ENCODE results near the gene GATD1.

The GATD1 gene

DNA sequence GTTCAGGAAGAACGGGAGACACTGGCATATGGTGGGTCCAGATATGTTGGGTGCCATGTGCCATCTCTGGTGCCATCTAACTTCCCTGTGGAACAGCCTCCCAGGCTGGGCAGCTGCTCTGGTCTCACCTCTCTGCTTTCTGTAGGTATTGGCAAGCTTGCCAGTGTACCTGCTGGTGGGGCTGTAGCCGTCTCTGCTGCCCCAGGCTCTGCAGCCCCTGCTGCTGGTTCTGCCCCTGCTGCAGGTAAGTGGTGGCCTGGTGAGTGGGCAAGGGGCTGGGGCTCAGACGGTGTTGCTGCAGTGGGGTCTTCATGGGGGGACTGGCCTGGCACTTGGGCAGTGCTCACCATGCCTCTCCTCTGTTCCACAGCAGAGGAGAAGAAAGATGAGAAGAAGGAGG lies 35.1 kb upstream of the GATD1 start:
- no peak for DNase-seq (ENCODE audit: low spot score)

DNA sequence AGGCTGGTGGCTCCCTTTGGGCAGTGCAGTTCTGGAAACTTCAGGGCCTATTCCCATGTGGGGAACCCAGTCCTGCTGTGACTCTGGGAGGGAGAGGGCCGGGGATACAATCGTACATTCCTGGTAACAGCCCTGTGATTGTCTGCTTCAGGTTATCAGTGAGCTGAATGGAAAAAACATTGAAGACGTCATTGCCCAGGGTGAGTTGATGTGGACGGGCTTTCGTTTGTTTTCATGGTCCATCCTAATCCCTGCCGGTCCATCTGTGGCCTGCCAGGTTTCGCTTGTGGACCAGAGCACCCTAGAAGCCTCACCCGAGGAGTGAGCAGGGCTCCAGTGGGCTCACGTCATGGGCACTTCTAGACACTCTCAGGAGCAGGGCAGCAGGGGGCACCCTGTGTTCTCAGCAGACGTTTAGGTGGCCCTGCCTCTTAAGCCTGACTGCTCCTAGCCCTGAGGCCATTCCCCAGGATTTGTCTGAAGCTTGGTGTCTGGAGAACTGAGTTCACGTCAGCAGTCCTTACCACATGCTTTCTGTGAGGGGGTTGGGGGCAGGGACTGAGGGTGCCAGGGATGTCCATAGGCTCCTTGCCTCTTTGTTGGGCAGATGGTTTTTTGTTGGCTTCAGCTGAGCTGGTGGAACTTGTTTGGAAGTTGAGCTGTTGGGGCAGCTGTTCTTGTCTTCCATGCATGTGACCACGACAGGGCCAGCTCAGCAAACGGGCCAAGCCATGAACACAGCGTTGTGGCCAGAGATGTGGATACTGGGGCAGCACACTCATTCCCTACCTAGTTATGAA lies 34.4 kb upstream of the GATD1 start:
- DNase-seq (ENCODE audit: low spot score), result no peak

DNA sequence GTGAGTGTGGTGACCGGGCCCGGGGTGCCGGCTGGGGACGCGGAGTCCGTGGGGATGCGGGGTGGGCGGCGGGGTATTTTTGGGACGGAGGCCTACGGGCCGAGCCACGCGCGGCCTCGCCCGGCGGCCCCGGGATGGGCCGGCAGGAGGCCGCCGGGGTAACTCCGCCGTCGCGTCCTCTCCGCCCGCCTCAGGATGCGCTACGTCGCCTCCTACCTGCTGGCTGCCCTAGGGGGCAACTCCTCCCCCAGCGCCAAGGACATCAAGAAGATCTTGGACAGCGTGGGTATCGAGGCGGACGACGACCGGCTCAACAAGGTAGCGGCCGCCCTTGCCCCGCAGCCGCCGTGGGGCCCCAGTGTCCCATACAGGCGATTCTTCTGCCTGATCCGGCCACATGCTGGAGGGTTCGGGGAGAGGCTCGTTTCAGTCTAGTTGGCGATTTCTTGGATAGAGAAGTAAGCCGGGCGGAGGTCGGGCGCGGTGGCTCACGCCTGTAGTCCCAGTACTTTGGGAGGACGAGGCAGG lies 32.8 kb upstream of the GATD1 start:
- no peak for DNase-seq (ENCODE audit: low spot score)

DNA sequence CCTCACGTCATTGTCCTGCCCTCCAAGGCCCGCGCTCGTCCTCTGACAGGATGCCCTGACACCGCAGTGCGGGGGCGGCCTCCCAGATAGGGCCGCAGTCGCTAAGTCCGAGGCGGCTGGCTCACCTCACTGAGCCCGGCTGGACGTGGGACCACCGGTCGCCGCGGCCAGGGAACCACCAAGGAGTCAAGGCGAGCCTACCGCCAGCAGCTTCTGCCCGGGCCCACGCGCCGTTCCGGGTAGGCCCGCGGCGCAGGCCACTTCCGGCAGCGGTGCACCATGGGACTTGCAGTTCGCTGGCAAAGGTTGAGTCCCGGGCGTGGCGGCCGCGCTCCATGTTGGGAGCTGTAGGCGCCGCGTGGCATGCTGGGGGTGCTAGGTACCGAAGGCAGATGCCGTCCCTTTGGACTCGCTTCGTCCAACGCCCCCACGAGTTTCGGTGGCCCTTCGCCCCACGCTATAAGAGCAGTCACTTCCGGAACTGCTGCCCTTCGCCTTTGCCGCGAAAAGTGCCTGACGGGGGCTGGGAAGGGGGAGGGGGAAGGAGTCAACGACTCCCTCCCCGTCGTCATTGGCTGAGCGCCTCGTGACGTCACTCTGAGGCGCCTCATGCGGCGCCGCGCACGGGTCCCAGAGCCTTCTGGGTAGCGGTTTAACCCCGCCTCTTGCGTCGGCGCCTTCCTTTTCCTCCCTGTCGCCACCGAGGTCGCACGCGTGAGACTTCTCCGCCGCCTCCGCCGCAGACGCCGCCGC lies 32.2 kb upstream of the GATD1 start, which contains the start of gene RPLP2:
Gene RPLP2, plus strand, starts transcription at position 681 of the 753 bp plus-strand sequence. CDS start 268 bp downstream, outside the sequence.
- peak; percentile 98 for DNase-seq (ENCODE audit: low spot score)

DNA sequence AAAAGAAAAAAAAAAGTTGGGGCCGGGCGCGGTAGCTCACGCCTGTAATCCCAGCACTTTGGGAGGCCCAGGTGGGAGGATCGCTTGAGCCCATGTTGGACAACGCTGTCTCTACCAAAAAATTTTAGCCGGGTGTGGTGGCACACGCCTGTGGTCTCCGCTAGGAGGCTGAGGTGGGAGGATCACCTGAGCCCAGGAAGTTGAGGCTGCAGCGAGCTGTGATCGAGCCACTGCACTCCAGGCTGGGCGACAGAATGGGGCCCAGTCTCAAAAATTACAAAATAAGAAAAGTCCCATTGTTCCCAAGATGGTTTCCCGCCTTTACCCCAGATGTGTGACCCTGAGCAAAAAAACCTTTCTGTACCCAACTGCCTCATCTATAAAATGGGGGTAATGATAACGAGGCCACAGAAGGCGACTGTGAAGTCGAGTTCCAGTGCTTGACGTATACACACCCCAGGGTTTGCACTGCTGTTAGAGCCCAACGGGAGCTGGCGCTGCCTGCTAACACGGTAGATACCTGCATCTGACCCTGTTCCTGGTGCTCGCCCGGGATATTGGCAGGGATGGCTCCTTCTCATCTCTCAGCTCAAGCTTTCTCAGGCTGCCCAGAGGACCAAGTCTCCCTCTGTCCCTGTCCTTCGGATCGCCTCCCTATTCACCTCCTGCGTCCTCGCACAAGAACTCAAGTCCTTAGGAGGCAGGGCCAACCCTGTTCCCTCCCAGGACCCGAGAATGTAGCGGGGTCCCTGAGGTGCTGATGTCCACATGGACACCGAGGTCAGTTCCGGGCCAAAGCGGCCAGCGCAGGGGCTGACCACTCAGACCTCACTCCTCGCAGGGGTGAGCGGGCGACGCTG lies 31.4 kb upstream of the GATD1 start:
- DNase-seq (ENCODE audit: low spot score), result no peak

DNA sequence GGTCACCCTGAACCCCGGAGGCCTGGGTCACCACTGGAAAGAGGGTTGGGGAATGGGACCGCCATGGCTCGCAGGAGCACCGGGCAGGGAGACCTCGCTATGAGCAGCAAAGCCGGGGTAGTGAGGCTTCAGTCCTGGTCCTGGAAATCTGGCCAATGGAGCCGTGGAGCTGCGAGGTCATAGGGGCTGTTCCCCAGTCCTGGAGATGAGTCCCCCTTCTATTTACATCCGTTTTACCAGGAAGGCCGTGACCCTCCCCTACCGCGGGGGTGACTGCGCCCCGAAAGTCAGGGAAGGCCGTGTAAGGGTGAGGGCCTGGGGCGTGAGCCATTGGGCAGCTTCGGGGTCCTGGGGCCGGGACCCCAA lies 27.3 kb upstream of the GATD1 start:
- no peak for DNase-seq (ENCODE audit: low spot score)

DNA sequence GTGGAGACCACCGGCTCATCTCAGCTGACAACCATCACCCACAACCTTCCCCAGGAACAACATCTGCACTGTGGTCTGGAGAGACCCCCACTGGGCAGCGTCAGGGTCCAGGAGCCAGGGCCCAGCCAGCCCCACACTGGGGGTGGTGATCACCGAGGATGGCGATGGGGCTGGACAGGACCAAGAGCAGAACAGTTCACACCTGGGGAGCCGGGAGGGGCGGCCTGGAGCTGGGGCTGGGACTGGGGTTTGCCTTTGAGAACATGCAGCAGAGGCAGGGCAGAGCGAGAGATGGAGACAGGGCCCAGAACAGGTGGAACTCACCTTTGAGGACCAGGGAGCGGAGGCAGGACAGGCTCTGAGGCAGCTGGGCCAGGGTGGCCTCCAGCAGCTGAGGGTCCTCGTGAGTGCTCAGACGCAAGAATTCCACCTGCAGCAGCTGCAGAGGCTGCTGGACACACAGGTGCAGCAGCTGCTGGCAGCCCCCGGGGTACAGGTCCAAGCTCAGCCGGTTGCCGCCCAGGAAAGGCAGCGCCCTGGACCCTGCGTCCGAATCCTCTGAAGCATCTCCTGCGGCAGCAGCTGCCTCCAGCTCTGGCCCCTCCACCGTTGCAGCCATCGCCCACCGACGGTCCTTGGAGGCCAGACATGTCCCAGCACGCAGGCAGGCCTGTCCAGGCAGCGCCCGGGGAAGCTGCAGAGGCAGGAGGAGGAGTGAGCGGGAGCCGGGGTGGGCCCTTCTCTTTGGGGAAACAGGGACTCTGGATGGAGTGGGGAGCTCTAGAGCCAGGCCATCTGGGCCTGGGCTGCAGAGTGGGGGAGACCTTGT lies 26.7 kb upstream of the GATD1 start:
- DNase-seq (ENCODE audit: low spot score), result no peak

DNA sequence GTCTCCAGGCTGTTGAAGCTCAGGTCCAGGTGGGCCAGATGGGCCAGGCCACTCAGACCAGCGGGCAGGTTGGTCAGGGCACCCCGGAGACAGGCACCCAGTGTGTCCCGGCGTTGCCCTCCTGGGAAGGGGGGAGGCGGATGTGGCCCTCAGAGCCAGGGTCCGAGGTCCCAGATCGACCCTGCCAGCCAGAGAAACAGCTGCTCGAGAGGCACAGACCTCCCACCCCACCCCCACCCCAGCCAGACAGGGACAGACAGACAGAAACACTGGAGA lies 26.1 kb upstream of the GATD1 start:
- DNase-seq (ENCODE audit: low spot score), result no peak

DNA sequence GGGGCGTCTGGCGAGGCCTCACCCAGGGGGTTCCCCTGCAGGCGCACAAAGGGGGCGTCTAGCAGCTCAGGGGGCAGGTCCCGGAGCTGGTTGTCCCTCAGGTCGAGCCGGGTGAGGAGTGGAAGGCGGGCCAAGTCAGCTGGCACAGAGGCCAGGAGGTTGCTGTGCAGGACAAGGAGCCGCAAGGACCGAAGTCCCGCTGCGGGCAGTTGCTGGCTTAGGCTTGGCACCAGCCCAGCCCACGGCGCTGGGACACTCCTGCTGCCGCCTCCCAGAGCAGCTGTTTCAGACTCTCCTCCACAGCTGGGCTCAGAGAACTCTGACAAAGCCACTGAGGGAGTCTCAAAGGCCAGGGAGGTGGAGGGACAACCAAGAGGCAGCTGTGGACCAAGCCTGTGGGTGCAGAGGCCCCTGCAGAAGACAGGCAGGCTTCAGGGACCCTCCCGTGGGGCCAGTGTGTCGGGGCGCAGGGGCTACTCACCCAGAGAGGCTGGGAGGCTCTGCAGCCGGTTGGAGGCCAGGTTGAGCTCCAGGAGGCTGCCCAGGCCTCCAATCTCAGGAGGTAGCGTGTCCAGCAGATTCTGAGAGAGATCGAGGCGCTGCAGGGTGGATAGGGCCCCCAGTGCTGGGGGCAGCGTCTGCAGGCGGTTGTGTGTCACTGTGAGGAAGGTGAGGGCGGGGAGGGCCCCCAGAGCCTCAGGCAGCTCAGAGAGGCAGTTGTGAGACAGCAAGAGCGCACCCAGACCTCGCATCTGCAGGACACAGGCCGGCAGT lies 25.6 kb upstream of the GATD1 start:
- DNase-seq (ENCODE audit: low spot score), result no peak

DNA sequence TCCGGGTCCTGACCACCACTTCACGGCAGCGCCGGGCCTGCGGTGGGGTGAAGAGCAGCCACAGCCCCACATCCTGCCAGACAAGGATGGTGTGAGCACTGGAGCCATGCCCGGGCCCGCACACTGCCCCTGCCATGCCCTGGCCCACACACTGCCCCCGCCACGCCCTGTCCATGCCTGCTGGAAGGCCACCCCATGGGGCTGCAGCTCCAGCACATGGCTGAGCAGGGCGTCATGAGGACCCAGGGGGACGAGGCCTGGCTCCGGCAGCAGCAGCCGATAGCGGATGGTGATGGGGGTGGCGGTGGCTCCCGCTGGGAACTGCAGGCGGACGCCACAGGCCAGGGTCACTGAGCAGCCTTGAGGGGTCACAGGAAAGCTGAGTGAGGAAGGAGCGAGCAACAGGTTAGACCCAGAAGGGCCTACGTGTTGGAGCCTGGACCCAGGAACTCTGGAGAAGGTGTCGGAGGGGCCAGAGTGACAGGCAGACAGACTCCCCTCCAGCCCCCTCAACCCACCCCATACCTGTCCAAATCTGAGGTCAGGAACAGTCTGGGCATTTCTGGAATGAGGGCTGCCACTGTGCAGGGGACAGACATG lies 24.8 kb upstream of the GATD1 start:
- no peak for DNase-seq (ENCODE audit: low spot score)

DNA sequence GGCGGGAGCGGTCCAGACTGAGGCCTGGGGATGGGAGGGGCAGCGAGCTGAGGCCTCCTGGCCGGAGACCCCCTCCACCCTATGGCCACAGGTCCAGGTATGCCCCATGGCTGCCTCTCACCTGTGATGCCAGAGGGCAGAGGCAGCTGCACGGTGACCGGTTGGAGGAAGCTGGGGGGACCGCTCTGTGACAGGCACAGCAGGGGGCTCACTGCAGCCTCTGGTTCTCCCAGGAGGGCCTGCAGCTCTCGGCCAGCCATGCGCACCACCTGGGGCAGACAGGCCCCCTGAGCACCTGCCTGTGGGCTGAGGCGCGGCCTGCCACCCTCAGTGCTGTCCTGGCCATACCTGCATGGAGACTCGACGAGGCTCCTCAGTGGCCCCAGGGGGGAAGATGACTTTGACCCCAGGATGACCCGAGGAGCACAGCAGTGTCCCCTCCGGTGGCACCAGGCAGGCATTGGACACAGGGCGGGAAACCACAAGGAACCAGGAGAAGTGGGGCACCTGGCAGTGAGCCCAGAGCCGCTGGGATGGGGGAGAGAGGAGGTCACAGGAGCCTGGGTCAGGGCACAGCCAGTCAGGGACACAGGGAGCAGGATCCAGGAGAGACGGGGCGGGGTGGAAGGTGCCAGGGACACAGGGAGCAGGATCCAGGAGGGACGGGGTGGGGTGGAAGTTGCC lies 24.0 kb upstream of the GATD1 start:
- DNase-seq (ENCODE audit: low spot score), result no peak

DNA sequence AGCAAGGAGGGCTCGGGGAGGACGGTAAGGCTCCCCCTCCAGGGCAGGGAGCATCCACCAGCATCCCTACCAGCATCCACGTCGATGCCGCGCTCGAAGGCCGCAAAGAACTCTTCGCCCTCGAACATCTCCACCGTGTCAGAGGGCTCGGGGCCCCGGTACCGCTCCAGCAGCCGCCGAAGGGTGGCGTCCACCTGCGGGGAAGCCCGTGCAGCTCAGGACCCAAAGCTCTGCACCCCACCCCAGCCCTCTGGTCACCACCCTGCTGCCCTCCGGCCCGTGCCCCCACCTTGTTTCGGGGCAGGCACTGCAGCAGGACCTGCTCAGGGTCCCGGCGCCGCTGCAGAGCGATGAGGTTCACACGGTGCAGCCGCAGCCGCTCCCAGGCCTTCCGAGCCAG lies 23.2 kb upstream of the GATD1 start:
- DNase-seq (ENCODE audit: low spot score), result no peak

DNA sequence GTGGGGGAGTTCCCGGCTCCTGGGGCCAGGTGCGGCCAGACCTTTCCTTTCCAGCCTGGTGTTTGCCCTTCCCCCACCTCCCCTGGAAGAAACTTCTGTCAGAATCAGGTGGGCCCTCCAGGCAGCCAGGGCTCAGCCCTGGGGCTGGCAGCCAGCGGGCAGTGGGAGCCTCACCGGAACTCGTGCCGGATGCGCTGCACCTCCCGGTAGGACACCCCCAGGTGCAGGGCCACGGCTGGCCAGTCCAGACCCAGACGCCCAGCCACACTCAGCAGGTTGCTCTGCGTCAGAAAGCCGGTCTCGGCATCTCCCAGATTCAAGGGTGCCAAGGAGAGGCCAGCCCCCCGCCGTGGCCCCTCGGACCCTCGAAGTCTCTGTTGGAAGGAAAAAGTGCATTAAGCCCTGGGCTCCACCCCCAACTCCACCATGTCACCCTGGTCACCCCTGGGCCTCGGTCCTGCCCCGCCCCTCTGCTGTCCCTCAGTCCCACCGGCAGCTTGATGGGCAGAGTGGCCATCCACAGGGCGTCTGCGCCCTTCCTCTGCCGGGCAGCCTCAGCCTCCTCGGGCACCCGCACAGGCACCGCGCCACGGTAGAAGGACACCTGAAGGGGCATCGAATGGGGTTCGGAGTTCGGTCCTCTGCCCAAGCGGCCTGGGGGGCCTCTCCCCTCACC lies 22.5 kb upstream of the GATD1 start:
- no peak for DNase-seq (ENCODE audit: low spot score)

DNA sequence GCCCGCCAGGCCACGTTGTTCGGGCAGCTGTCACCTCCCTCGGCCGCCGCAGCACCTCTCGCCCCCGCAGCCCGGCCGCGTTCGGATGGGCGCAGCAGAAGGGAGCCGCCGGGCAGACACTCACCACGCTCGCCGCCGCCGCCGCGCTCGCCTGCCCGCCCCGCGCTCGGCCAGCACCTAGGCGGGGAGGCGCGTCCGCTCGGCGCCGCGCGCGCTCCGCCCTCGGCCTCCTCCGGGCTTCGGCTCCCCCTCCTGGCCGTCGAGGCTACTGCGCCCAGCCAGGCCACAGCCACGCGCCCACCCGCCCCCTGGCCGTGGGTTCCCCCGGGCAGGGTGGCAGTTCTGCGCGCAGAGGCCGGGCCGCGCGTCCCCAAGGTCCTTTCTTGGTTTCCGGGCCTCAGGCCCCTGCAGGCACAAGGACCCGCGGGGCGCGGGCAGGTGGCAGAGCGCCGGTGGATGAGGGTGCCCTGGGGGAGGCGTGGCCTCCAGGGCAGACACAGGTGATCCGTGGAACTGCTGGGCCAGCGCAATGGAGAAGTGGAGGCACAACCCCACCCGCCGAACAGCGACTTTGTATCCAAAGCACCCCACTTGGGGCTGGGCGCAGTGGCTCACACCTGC lies 20.9 kb upstream of the GATD1 start, which contains the start of gene SLC25A22:
Gene SLC25A22, minus strand, starts transcription at position 189 of the 621 bp plus-strand sequence. CDS start 3,275 bp downstream, outside the sequence.
- peak; percentile 84 for DNase-seq (ENCODE audit: low spot score)

DNA sequence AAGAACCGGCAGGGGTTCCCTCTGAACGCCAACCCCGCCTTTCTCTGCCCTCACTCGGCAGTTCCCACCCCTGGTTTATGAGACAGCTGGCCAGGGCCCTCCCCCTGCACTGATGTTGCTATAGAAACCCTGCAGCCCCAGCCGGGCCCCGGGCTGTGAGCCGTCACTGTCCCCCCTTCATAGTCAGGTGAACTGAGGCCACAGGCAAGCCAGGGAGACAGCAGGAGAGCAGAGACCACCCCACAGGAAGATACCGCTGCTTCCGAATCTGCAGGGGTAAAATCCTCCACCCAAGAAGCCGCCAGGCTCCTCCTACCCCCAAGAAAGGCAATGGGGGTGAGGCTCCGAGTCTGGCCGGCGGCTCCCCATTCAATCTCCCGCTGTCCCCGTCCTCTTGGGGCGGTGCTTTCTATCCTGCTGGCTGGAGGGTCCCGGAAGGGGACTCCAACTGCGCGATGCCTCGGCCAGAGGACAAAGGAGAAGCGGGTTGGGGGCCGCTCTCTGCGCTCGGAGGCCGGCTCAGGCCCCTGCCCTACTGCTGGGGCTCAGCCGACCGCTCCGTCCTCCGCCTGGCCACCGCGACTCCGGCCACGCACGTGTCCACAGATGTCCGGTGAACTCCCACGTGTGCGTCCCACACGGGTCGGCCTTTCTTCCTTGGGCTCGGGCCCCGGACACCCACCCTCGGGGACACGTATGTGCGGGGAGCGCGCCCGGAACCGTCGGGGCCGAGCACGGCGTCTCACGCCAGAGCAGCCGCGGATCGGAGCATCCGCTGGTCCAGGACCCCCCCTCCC lies 20.2 kb upstream of the GATD1 start:
- no peak for DNase-seq (ENCODE audit: low spot score)

DNA sequence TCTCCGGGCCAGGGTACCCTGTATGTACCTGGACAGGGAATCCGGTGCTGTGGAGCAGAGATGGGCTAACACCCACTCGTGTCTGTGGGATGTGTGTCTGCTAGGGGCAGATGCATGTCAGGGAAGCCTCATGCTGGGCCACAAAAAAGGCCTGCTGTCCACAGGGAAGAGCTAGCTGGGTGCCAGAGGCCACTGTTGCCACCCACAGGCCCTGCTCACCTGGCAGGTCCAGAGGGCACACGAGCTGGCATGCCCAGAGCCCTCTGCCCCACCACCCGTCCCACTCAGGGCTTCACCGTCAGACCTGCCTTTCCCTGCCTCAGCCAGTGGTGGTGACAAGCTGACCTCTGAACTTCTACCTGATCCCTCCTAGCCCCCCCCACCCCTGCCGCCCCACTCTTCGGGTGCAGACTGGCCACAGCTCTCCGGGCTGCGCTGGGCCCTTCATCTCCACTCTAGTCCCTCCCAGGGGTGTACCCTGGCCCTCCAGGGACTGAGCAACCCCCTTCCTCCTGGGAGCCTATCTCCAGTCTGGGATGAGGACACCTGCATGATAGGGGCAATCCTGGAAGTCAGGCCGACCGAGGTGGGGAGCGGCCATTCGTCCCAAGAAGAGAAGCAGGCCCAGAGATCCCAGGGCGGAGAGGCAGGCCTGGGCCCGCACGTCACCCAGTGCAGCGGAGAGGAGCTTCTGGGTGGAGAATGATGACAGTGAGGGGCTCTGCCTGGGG lies 19.4 kb upstream of the GATD1 start:
- no peak for DNase-seq (ENCODE audit: low spot score)
